A673 (cell line): ENCODE results near the gene EREG. TPM values are rescaled to one million over a fixed set of nuclear protein-coding genes. Genes with fewer than 3 reads are reported as not detected.

Source experiments
- BruUV-seq: library from RNA; stranded (reverse); fragments of 400-500 nt; replicated peaks from 2 replicates; lab custom pipeline; 2021; lab: Mats Ljungman, UMichigan
- CTCF ChIA-PET: fragments of 300-600 bp; sonication (Branson Sonifier 250); formaldehyde crosslinking; loops from one replicate; lab custom pipeline; 2022; ENCODE audit warnings: antibody characterized with exemption; lab: Charles Lee
- POLR2A ChIA-PET: fragments of 300-600 bp; sonication (Branson Sonifier 250); formaldehyde crosslinking; loops from one replicate; lab custom pipeline; 2022; ENCODE audit warnings: antibody characterized with exemption; ENCODE audit not compliant: low non-redundant PET; lab: Charles Lee
- DNase-seq: peaks from one replicate; pipeline ENCODE4 v3.0.0-alpha.2; 2015; ENCODE audit warnings: low spot score
- H3K27ac ChIP-seq: fragments of 200-600 bp; sonication (generic); 2 replicates; pipeline ENCODE4 v1.5.1; 2016; ENCODE audit warnings: mixed run types, low read depth, mild to moderate bottlenecking, mixed read lengths, antibody characterized with exemption, low read length; ENCODE audit not compliant: poor library complexity, severe bottlenecking
- H3K27me3 ChIP-seq: fragments of 200-600 bp; sonication (generic); replicated peaks from 2 replicates; pipeline ENCODE4 v1.6.1; 2017; ENCODE audit warnings: mixed run types, low read depth, mild to moderate bottlenecking, mixed read lengths, antibody characterized with exemption, low read length; ENCODE audit not compliant: insufficient read depth, poor library complexity
- H3K36me3 ChIP-seq: fragments of 200-600 bp; sonication (generic); 2 replicates; pipeline ENCODE4 v1.6.1; 2016; ENCODE audit warnings: mixed run types, mild to moderate bottlenecking, mixed read lengths, antibody characterized with exemption, low read length; ENCODE audit not compliant: insufficient read depth, poor library complexity, severe bottlenecking
- H3K4me1 ChIP-seq: fragments of 200-600 bp; sonication (generic); 2 replicates; pipeline ENCODE4 v1.6.1; 2017; ENCODE audit warnings: mixed run types, mild to moderate bottlenecking, mixed read lengths, antibody characterized with exemption, low read length; ENCODE audit not compliant: insufficient read depth, poor library complexity, severe bottlenecking
- H3K4me3 ChIP-seq: fragments of 200-600 bp; sonication (generic); 2 replicates; pipeline ENCODE4 v1.5.1; 2016; ENCODE audit warnings: low read depth, mixed run types, mild to moderate bottlenecking, mixed read lengths, low read length; ENCODE audit not compliant: poor library complexity, severe bottlenecking
- H3K9me3 ChIP-seq: fragments of 200-600 bp; sonication (generic); 2 replicates; pipeline ENCODE4 v1.6.1; 2016; ENCODE audit warnings: mixed run types, low read depth, mild to moderate bottlenecking, mixed read lengths, antibody characterized with exemption, low read length; ENCODE audit not compliant: poor library complexity, severe bottlenecking
- CTCF ChIP-seq: fragments of 300-800, 200-600 bp; sonication (generic); conservative IDR thresholded peaks from 2 replicates; pipeline ENCODE4 v1.5.1; 2017; ENCODE audit warnings: low read depth, mild to moderate bottlenecking, antibody characterized with exemption, low read length, moderate library complexity, mixed read lengths
- EZH2 ChIP-seq: fragments of 200-600 bp; sonication (generic); IDR thresholded peaks from 2 replicates; pipeline ENCODE4 v1.6.1; 2017; ENCODE audit warnings: borderline replicate concordance, low read depth, mild to moderate bottlenecking, mixed read lengths, antibody characterized with exemption, low read length; ENCODE audit not compliant: poor library complexity, severe bottlenecking
- intact Hi-C: fragments of 100-400 bp; cut with micrococcal nuclease; formaldehyde crosslinking; loops from one replicate; pipeline ENCODE4 v1.10.0; 2022; ENCODE audit not compliant: unreplicated experiment
- total RNA-seq: library from RNA; stranded (reverse); gene quantifications from 2 replicates; pipeline ENCODE4 v1.2.3, GENCODE V29; 2021

EREG gene
- total RNA-seq, 1 experiment from 2014 or later: 0.84 TPM

GRCh38 chr4:74328501-74328900 lies 36.4 kb upstream of the EREG start:
- BruUV-seq: no TSS peak
- no peaks in the 10 kb centered on the region for H3K27me3 ChIP-seq
- ChIA-PET POLR2A (interaction anchor here (0.6 kb wide), 1 partner anchor 23 kb away, joined by 3 read pairs; no protein-coding TSS in a partner anchor), CTCF (no interaction called here)
- no peak for DNase-seq
- no peak overlapping the region for H3K27ac ChIP-seq
- intact Hi-C loops: loop anchor here (5.0 kb wide), 2 partner anchors 34 to 294 kb away; no protein-coding TSS in a partner anchor
- no peak overlapping the region for H3K4me3 ChIP-seq
- no peak for TF ChIP-seq CTCF
- no peak for TF ChIP-seq EZH2
- no peaks in the 10 kb centered on the region for H3K36me3 ChIP-seq
- H3K4me1 ChIP-seq: no peaks in the 10 kb centered on the region
- no peaks in the 10 kb centered on the region for H3K9me3 ChIP-seq

DNA sequence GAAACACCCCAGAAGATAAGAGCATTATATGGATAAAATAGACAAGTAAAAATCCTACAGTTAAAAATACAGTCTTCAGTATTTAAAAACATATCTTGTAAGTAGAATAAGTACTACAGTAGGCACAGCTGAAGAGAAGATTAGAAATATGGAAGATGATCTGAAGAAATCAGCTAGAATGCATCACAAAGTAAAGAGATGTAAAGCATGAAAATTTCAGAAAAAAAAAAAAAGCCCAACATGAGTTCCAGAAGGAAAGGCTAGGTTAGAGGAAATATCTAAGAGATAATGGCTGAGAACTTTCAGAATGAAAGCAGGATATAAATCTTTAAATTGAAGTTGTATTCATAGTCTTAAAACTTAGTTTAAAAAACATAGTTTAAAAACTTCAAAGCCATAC lies 35.6 kb upstream of the EREG start:
- no TSS peak for BruUV-seq
- no peaks in the 10 kb centered on the region for H3K9me3 ChIP-seq
- intact Hi-C loops: loop anchor here (5.0 kb wide), 2 partner anchors 33 to 293 kb away; no protein-coding TSS in a partner anchor
- POLR2A ChIA-PET: no interaction called here
- no peaks in the 10 kb centered on the region for H3K36me3 ChIP-seq
- DNase-seq: no peak
- H3K27ac ChIP-seq: no peak overlapping the region
- no peak for TF ChIP-seq CTCF
- TF ChIP-seq EZH2: no peak
- no peaks in the 10 kb centered on the region for H3K4me1 ChIP-seq
- CTCF ChIA-PET: no interaction called here
- no peaks in the 10 kb centered on the region for H3K27me3 ChIP-seq
- no peak overlapping the region for H3K4me3 ChIP-seq

- CTCF ChIA-PET: no interaction called here
- no peak for DNase-seq
- TF ChIP-seq EZH2 (no peak), CTCF (no peak)
- no peaks in the 10 kb centered on the region for H3K36me3 ChIP-seq
- no peaks in the 10 kb centered on the region for H3K4me1 ChIP-seq
- H3K27ac ChIP-seq: no peak overlapping the region
- H3K27me3 ChIP-seq: no peaks in the 10 kb centered on the region
- no peaks in the 10 kb centered on the region for H3K9me3 ChIP-seq
- POLR2A ChIA-PET: no interaction called here
- H3K4me3 ChIP-seq: no peak overlapping the region
- intact Hi-C loops: no loop called here
- BruUV-seq: no TSS peak
These were observed 34.6 kb upstream of the EREG start for GRCh38 chr4:74330295-74330750.
